GM18526 (cell line): ENCODE results near the gene ZNF511.

Source experiments
- POLR2A ChIP-seq: IDR thresholded peaks from 3 replicates; pipeline ENCODE4 v1.6.1; 2011; ENCODE audit not compliant: insufficient read length; ENCODE audit errors: extremely low read depth

ZNF511 gene

DNA sequence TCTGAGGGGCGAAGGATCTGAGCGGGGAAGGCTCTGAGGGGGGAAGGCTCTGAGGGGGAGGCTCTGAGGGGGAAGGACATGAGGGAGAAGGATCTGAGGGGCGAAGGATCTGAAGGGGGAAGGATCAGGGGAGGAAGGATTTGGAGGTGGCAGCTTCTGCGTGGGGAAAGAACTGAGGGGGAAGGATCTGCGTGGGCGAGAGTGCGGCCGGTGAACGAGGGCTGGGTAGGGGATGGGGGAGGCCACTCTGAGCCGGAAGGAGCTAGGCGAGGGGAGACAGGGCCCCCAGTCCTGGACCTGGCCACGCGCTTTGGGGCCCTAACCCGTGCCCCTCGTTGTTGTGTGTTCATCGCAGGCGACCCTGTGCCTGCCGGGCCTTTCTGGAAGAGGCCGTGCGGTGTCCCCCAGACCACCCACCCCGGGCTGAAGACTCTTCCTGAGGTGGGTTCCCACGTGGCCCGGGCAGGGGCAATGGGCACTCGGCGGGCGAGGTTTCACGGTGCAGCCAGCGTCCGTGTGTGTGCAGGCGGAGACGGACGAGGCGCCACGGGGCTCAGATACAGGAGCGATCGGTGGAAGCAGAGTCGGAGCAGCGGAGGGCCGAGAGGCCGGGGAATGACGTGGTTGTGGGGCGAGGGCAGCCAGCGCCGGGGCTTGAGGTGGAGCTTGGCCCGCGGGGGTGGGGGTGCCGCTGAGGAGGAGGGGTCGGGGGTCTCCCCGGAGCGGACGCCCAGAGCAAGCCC is 26.0 kb downstream of the ZNF511 start:
- no peak for TF ChIP-seq POLR2A

DNA sequence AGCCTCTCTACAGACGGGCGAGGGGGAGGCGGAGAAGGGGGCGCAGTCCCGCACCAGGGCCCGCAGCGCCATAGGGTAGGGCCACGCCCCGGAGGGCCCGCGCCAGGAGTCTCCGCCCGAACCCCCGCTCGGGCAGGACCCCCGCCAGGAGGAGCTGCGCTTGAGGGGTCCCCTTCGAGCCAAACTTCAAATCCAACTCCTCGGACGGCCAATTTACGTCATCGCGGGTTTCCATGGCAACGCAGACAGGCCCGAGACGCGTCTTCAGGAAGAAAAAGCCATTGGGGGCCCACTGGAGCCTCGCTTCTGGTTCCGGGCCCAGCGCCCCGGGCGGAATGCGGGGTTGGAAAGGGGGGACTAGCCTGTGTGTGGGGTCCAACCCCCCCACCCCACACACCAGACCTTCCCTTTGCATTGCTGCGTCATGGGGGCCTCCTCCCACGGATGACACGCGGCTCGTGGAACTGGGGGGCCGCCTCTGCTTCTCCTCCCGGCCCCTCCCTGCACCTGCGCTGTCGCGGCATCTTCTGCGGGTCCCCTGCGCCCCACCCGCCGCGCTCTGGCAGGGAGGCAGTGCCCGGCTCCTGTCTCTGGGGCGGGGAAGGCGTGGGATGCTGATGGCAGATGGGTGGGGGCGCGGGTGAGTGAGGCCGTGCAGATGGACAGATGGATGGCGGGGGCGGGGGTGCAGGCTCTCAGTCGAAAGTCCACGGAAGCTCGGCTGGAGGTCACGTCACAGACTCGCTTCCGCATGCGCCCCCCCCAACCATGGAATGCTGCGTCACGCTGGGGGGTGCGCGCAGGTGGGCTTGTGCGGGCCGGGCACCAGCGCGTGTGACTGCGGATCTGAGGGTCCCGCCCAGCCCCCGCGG is 26.8 kb downstream of the ZNF511 start:
- TF ChIP-seq POLR2A = no peak

DNA sequence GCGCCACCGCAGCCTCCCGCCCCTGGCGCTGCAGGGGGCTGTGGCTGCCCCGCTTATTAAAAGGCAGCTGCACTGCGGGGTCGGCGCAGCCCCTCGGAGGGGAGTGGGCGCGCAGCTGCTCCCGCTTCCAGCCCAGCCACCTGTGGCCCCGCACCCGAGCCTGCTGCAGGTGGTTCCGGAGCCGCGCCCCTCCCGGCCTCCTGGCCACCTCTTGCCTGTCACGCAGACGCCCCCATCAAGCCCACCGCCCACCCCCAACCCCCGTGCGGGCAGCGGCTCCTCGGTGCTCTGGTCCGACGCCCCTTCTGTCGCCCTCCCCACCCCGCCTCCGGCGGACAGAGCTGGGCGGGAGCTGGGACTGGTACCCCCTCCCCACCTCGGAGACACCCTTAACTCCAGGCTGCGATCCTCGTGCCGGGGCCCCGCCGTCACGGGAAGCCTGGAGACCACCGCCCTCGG is 27.4 kb downstream of the ZNF511 start:
- no peak for TF ChIP-seq POLR2A

DNA sequence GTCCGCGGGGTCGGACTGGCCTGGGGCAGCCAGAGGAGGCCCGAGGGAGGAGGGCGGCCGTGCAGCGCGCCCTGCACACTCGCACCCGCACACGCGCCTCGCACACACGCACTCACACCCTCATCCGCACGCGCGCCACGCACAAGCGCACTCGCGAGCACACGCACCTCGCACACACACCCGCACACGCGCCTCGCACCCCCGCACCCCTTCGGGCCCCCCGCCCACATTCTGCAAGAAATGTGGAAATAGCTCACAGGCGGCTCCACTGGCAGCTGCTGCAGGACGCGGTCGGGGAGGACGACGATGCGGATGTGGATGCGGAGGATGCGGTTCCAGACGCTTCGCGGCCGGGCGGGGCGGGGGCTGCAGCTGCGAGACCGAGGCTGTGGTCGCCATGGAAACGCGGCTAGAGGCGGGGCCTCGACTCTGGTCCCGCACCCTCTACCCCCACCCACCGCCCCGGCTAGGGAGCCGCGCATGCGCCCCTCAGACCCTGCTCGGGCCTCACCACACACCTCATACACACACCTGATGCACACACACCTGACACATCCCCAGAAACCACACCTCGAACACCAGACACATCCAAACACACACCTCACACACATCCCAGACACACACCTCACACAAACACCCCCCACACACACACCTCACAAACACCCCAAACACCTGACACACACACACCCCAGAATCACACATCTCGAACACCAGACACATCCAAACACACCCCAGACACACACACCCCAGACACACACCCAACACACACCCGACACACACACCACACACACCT is 28.1 kb downstream of the ZNF511 start, which contains the start of gene CALY:
Gene CALY (minus strand): TSS at position 320 of the 793 bp plus-strand sequence. CDS start 7,907 bp downstream, outside the sequence.
- TF ChIP-seq POLR2A = no peak

DNA sequence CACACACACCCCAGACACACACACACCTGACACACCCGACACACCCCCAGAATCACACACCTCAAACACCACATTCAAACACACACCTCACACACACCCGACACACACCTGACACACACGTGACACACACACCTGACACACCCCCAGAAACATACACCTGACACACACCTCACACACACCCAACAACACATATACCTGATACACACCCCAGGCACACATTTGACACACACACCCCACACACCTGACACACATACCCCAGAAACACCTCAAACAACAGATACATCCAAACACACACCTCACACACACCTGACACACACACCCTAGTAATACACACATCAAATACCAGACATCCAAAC is 28.6 kb downstream of the ZNF511 start:
- no peak for TF ChIP-seq POLR2A

DNA sequence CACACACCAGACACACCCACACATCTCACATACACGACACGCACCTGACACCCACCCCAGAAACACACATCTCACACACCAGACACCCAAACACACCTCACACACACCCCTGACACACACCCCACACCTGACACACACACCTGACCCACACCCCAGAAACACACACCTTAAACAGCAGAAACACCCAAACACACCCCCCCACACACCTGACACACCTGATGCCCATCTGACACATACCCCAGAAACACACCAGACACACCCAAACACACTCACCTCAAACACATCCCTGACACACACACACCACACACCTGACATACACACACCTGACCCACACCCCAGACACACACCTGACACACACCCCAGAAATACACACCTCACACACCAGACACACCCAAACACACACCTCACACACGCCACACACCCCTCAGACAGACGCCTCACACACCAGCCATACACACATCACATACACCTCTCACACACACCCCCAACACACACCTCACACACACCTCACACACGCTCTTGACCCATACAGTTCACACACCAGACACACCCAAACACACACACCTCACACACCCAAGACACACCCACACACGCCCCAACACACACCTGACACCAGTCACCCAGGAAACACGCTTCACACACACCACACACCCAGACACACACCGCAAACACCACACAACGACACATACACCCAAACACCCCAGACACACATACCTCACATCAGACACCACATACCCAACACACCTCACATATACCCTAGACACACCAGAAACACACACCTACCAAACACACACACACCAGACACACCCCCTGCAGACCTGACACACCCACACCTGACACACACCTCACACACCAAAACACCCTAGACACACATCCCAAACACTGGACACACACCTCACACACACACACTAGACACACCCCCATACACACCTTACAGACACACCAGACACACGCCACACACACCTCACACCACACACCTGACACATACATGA is 29.7 kb downstream of the ZNF511 start:
- TF ChIP-seq POLR2A = no peak

DNA sequence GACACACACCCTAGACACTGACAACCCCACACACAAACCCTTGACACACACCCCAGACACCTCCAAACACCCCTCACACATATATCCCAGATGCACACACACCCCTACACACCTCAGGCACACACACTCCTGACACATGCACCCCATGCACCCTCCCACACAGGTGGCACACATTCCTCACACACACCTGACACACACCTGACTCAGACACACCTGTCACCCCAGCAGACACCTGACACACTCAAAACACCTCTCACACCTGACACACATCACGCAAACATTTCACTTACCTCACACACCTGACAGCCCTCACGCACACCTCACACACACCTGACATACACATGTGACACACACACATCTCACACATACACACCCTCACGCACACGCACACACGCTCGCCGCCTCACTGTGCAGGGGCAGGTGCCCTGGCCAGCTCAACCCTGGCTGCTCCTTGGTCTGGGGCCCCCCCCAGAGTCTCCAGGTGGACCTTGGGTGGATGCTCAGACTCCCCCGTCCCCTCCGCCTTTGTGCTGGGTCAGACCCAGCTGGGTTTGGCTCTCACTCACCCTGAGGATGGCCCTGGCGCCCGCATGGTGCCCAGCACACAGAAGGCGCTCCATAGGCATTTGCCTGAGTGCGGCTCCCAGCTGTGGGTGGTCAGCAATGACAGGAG is 31.1 kb downstream of the ZNF511 start:
- no peak for TF ChIP-seq POLR2A

DNA sequence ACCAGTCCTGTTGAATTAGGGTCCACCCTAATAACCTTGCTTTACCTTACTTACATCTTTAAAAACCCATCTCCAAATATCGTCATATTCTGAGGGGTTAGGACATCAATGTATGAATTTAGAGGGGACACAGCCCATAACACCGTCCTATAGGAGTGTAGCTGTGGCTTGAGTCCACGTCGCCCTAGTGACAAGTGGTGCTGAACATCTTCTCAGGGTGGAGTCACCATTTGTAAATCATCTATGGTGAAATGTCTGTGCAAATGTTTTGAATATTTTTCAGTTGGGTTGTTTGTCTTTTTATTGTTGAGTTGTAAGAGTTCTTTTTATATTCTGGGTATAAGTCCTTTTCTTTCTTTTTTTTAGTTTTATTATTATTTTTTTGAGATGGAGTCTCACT is 33.3 kb downstream of the ZNF511 start:
- no peak for TF ChIP-seq POLR2A

DNA sequence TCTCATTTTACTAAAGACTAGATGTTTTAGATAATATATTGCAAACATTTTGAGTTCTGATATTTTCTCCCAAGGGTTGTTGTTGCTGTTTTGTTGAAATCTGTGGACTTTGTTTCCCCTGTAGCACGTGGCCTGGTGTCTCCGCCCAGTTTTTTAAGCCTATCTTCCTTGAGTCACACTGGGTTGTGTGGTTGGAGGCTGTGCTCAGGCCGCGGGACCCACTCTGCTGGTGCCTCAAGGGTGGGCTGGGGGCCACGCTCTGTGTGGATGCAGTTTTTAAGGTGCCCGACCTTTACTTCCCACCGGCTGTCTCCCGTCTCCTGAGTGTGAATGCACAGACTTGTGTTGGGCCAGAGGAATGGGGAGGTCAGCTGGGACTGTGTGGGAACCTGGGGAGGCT is 34.2 kb downstream of the ZNF511 start:
- no peak for TF ChIP-seq POLR2A

DNA sequence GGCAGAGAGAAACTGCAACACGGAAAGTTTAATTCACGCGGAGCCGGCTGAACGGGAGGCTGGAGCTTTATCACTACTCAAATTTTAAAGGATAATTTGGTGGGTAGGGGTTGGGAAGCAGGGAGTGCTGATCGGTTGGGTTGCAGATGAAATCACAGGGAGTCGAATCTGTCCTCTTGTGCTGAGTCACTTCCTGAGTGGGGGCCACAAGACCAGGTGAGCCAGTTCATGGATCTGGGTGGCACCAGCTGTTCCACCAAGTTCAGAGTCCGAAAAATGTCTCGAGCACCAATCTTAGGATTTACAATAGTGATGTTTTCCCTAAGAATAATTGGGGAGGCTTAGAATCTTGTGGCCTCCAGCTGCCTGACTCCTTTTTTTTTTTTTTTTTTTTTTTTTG is 34.8 kb downstream of the ZNF511 start:
- TF ChIP-seq POLR2A = no peak

DNA sequence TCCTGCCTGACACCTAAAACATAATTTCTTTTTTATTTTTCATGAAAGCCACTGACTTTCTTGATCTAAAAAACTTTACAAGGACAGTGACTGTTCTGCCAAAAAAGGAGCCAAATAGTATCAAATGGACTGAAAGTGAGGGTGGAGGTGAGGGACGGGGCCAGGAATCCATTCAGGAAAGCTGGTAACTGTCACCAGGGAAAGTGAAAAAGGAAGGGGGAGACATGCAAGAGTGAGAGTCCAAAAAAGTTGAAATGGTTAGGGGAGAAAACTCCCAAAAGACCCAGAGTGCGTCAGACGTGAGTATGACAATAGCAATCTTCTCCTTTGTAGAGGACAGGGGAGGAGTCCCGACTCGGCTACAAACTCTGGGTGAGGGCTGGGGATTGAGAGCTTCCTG is 35.5 kb downstream of the ZNF511 start:
- TF ChIP-seq POLR2A = no peak

DNA sequence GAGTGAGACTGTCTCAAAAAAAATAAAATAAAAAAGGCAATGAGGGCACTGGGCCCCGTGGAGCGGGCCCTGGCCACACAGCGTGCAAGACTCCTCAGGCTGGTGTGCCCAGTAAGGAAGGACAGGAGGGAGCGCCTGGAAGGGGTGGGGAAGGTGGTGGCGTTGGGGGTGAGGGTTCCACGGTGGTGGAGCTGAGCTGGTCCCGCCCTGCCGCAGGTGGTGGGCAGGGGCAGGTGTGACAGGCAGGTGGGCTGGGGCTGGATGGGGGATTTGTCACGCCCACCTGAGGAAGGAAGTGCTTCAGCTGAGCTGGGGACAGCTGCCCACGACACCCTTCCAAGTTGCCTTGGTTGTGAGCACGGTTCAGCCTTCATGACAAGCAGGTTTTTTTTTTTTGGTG is 37.7 kb downstream of the ZNF511 start:
- no peak for TF ChIP-seq POLR2A

DNA sequence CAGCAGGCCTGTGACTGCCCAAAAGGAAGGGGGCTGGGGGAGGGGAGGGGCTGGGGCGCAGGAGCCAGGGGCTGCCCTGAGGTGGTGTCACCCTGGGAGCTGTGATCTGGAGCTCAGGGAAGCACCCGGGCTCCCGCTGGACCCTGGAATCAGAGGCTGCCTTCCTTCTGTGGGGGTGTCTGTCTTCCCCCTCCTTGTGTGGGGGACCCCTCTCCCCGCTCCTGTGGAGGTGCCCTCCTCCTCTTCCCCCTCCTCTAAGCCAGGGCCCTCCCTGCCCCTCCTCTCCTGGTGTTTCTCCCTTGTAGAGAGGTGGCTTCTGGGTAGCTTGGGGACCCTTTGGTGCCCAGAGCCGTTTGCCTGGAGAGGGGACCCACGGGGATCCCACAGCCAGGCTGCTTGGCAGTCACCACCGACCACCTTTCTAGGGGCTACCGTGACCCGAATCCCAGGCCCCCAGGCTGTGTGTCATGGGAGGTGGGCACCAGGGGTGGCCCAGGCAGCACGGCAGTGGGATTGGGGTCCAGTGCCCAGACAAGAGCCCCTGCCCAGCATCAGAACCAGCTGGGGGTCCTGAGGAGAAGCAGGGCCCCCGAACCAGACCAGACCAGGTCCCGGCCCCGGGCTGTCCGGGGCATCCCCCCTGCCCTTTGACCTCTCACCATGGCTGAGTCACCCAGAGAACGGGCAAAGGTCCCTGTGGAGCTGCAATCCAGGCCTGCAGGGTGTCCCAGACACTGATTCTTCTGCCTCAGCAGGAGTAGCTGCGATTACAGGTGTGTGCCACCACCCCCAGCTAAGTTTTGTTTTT is 39.2 kb downstream of the ZNF511 start:
- no peak for TF ChIP-seq POLR2A
